Duodenal mucosa (tissue), 2 donors: Measurements from ENCODE around the gene PRKD2.

Experiments used
- H3K27ac ChIP-seq: one replicate; pipeline ENCODE4 v1.7.0; 2013; ENCODE audit warnings: low read depth, low read length
- H3K27me3 ChIP-seq, 2 donors: one replicate each; pipeline ENCODE4 v1.7.0; 2013; ENCODE audit warnings: low read length in 2 of 2, control low read depth in 1 of 2; ENCODE audit not compliant: insufficient read depth in 2 of 2, control insufficient read depth in 1 of 2
- H3K36me3 ChIP-seq, 2 donors: one replicate each; pipeline ENCODE4 v1.7.0; 2013; ENCODE audit warnings: low read length in 2 of 2, control low read depth in 1 of 2; ENCODE audit not compliant: insufficient read depth in 2 of 2, control insufficient read depth in 1 of 2
- H3K4me1 ChIP-seq, 2 donors: one replicate each; pipeline ENCODE4 v1.7.0; 2013; ENCODE audit warnings: low read length in 2 of 2, control low read depth in 1 of 2; ENCODE audit not compliant: insufficient read depth in 2 of 2, control insufficient read depth in 1 of 2
- H3K4me3 ChIP-seq, 2 donors: one replicate each; pipeline ENCODE4 v1.7.0; 2013; ENCODE audit warnings: low read length in 2 of 2, low read depth in 1 of 2
- H3K9ac ChIP-seq, 2 donors: one replicate each; pipeline ENCODE4 v1.7.0; 2013; ENCODE audit warnings: low read length in 2 of 2, low read depth in 1 of 2
- H3K9me3 ChIP-seq, 2 donors: one replicate each; pipeline ENCODE4 v1.7.0; 2013; ENCODE audit warnings: low read length in 2 of 2, control low read depth in 1 of 2; ENCODE audit not compliant: control insufficient read depth in 1 of 2

The PRKD2 gene

DNA sequence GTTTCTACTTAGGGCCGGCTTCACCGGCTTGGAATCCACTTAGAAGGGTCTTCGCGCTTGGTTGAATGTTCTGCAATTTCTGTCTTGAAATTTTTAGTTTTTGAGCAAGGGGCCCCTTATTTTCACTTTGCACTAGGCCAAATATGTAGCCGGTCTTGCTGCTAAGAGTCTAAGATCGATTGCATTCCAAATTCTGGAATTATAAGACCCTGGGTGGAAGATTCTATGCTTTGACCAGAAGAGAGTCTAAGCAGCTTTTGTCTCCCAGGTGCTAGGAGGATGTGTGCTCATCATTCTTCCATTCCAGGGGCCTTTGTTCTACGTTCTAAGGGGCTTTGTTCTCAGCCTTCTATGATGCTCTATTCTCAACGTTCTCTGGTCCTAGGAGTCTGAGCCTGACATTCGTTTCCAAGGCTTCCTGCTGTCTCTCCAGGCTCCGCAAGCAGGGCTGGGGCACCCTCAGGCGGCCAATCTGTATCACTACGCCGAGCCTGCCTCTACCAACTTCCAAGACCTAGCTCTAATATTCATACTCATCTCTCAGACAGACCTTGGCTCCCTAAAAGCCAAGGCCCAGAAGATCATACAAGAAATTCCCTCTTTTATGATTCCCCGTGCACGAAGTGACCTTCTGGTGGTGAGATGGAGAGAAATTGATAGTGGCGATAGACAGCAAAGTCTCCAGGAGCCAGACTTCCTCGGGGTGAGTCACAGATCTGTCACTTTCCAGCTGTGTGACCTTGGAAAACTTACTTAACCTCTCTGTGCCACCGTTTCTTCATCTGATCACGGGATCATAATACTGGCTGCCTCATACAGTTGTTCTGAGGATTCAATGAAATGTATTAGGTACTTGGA lies 55.0 kb downstream of the PRKD2 start:
- Histone ChIP-seq H3K27ac (no peak overlapping the region), H3K9me3 (no peaks in the 10 kb centered on the region), H3K4me1 (peaks cover 10 to 21% of the 10 kb centered on the region in 2 donors), H3K9ac (peak overlapping the region in 1 of 2 donors; percentile 3), H3K27me3 (peaks cover 17 to 30% of the 10 kb centered on the region in 2 donors), H3K4me3 (peak overlapping the region; percentile 59 to 67), H3K36me3 (no peaks in the 10 kb centered on the region)

DNA sequence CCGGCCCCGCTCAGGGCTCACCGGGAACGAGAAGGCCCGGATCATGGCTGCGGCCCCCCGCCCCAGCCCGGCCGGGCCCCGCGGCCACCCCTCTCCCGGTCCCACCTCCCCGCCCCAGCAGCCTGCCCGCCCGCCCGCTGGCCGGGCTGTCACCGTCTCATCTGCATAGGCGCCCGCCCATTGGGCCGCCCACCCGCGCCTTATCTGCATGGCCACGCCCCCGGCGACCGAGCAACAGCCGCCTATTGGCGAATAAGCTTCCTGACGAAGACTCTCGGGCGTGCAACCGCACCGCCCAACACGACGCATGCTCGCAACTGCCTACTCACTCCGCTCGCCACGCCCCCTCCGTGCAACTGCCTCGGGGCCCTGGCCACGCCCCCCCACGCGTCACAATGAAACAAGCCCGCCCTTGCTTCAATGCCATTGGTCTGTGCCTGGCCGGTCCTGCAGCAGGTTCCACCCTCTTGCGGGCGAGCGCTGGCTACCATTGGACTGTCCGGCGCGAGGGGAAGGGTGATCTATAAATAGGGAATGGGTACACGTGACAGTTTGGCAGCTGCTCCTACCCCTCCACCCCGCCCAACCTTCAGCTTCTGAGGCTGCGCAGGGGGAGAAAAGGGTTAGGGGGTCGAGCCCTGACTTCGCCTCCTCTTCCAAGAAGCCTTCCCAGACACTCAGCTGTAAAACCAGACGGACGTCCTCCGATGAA lies 55.7 kb downstream of the PRKD2 start, which contains the start of gene DACT3:
TSS of gene DACT3 (minus strand) at position 163 of the 712 bp plus-strand sequence. CDS start at position 45, 118 bp downstream.
- Histone ChIP-seq H3K4me3 (peak within 1 kb of the TSS; percentile 59 to 67), H3K27ac (no peak within 1 kb of the TSS), H3K9me3 (no peaks in the 10 kb centered on the region), H3K36me3 (no peaks in the 10 kb centered on the region), H3K27me3 (peaks cover 17 to 34% of the 10 kb centered on the region in 2 donors), H3K9ac (peak within 1 kb of the TSS; percentile 0 to 18), H3K4me1 (peaks cover 10 to 21% of the 10 kb centered on the region in 2 donors)

DNA sequence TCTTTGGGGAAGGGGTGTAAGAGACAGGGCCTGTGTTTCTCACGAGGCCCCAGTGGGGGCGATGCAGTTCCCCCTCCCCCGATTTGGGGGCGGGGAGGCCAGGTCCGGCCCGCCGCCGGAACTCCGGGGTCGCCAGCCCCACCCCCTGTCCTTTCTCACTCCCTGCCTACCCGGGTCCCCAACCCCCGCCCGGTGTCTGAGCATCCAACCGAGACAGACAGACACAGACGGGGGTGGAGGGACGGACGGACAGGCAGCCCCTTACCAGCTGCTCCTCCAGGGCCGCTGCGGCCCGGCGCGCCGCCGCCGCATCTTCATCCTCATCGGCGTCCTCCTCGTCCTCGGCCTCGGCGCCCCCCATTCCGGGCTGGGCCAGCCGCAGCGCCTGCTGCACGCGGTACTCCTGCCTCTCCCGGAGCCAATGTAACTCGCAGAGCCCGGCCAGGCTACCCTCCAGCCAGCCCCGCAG lies 56.3 kb downstream of the PRKD2 start:
- peaks cover 17 to 34% of the 10 kb centered on the region in 2 donors for H3K27me3 ChIP-seq
- H3K4me1 ChIP-seq: peaks cover 10 to 21% of the 10 kb centered on the region in 2 donors
- no peaks in the 10 kb centered on the region for H3K36me3 ChIP-seq
- no peak overlapping the region for H3K27ac ChIP-seq
- H3K9me3 ChIP-seq: no peaks in the 10 kb centered on the region
- peak overlapping the region; percentile 23 to 61 for H3K4me3 ChIP-seq
- peak overlapping the region in 1 of 2 donors; percentile 0 for H3K9ac ChIP-seq

DNA sequence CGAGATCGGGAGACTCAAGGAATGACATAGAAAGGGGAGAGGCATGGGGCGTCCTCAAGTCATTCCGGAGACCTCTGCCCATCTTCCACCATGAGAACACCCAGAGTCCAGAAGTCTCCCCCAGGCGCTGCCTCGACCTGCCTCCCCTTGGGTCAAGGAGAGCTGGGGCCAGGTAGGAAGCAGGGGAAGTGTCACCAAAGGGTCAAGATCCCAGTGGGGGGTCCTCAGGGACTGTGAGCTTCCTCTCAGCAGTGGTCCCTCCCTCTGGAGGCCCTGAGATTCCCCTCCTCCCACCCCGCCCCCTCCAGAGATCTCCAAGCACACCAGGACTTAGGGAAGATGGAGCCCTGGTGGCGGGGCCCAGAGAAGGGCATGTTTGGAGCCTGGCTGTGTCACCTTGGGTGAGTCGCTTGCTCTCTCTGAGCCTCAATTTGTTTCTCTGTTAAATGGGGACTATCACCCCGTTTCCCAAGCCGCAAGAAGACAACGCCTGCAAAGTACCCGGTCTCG lies 56.9 kb downstream of the PRKD2 start:
- Histone ChIP-seq H3K9me3 (no peaks in the 10 kb centered on the region), H3K36me3 (no peaks in the 10 kb centered on the region), H3K27me3 (peaks cover 17 to 34% of the 10 kb centered on the region in 2 donors), H3K4me3 (peak overlapping the region; percentile 23 to 61), H3K4me1 (peaks cover 10 to 21% of the 10 kb centered on the region in 2 donors), H3K27ac (no peak overlapping the region), H3K9ac (peak overlapping the region; percentile 0 to 18)

DNA sequence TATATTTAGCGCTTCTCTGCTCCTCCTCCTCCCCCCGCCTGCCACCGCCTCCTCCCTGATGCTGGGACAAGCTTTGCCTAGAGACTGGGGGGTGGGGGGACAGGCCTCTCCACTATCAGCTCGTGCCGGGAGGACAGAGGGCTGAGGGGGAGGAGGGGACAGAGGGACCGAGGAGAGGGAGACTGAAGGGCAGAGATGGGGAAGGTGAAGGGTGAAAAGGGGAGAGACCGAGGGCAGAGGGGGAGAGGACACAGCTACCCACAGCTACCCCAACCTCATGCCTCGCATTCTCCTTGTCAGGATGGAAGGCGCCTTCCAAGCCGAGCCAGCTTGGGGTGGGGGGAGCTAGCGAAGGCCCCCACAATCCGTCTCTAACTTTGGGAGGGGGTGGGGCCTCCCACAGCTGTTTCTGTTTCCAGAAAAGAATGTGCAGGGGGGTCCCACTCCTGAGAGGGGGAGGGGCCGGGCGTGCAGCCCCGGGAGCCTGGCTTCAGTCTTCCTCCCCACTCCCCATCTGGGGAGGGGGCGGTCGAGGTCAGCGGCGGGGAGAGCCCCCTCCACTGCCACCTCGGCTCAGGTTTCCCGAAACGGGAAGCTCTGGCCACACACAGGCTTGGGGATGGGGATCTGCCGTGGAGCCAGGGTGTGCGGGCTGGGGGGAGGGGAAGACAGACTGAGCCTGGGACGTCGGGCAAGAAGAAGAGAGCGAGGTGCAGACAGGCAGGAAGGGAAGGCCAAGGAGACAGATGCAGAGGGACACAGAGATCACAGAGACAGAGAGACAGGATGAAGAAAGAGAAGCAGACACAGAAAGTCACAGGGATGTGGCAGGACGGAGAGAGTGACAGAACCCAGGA lies 57.5 kb downstream of the PRKD2 start:
- Histone ChIP-seq H3K4me3 (peak overlapping the region; percentile 23 to 61), H3K36me3 (no peaks in the 10 kb centered on the region), H3K4me1 (peaks cover 10 to 21% of the 10 kb centered on the region in 2 donors), H3K9me3 (no peaks in the 10 kb centered on the region), H3K9ac (peak overlapping the region in 1 of 2 donors; percentile 18), H3K27me3 (peaks cover 17 to 32% of the 10 kb centered on the region in 2 donors), H3K27ac (no peak overlapping the region)

DNA sequence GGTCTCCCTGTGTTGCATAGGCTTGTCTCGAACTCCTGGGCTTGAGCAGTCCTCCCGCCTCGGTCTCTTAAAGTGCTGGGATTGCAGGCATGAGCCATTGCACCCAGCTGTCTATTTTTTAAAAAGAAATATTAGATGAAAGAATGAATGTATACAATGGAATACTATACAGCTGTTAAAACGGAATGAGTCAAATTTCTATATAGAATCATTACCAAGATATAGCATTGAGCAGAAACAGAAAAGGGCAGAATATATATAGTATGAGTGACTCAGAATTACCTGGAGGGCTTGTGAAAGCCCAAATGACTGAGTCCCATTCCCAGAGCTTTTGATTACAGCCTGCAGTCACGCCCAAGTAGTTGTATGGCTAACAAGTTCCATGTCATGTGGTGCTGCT lies 60.4 kb downstream of the PRKD2 start:
- no peak overlapping the region for H3K9ac ChIP-seq
- H3K4me1 ChIP-seq: peaks cover 10 to 18% of the 10 kb centered on the region in 2 donors
- no peak overlapping the region for H3K27ac ChIP-seq

DNA sequence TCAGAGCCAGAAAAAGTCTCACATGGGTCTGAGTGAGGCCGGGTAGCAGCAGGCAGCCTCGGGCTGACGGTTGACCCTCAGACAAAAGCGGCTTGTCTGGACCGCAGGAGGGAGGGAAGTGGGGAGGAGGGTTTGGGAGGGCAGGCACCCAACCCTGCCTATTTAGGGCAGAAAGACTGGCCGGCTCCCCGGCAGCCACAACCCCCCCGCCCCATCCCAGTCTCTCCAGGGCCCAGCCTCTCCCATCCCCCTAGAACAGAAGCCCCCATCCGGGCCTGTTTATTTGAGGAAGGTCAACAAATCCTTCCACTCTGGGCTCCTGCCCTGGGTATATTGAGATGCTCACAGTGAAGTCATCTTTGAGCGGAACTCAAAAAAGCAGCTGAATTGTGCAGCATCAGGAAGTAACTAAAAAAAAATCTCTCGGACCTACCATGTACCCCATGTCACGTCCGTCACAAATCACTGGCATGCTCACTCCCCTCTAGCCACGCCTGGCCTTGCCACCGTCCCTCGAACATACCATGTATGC lies 62.2 kb downstream of the PRKD2 start:
- H3K27ac ChIP-seq: peak overlapping the region; percentile 20
- no peaks in the 10 kb centered on the region for H3K9me3 ChIP-seq
- H3K4me3 ChIP-seq: no peak overlapping the region

More for the DNA sequence above, 60.4 kb downstream of the PRKD2 start:
- no peaks in the 10 kb centered on the region for H3K9me3 ChIP-seq
- no peak overlapping the region for H3K4me3 ChIP-seq
- no peaks in the 10 kb centered on the region for H3K36me3 ChIP-seq
- H3K27me3 ChIP-seq: peaks cover 17 to 31% of the 10 kb centered on the region in 2 donors

DNA sequence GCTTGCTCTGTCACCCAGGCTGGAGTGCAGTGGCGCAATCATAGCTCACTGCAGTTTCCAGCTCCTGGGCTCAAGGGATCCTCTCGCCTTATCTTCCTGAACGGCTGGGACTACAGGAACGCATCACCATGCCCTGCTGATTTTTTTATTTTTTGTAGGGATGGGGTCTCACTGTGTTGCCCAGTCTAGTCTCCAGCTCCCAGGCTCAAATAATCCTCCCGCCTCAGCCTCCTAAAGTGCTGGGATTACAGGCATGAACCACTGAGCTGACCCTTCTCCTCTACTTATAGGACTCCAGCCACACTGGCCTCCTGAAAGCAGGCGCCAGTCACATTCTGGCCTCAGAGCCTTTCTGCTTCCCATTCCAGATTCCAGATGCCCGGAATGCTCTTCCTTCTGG lies 66.5 kb downstream of the PRKD2 start:
- H3K9me3 ChIP-seq: no peaks in the 10 kb centered on the region
- H3K36me3 ChIP-seq: no peaks in the 10 kb centered on the region
- peaks cover 15 to 24% of the 10 kb centered on the region in 2 donors for H3K27me3 ChIP-seq
- H3K27ac ChIP-seq: no peak overlapping the region
- H3K9ac ChIP-seq: no peak overlapping the region
- H3K4me3 ChIP-seq: no peak overlapping the region
- no peaks in the 10 kb centered on the region for H3K4me1 ChIP-seq

More for the DNA sequence above, 62.2 kb downstream of the PRKD2 start:
- no peaks in the 10 kb centered on the region for H3K36me3 ChIP-seq
- peaks cover 3 to 5% of the 10 kb centered on the region in 2 donors for H3K4me1 ChIP-seq
- H3K27me3 ChIP-seq: peaks cover 17 to 22% of the 10 kb centered on the region in 2 donors
- no peak overlapping the region for H3K9ac ChIP-seq
